Naive thymus-derived CD4-positive, alpha-beta T cell (primary cell): ENCODE results near the gene TSHZ2. TPM values are rescaled to one million over a fixed set of nuclear protein-coding genes. Genes with fewer than 3 reads are reported as not detected.

Experiments
- ATAC-seq: fragments of 150-1000 bp; cut with Tn5 transposase; 2 replicates; pipeline ENCODE4 v1.10.0; 2021; ENCODE audit warnings: mild to moderate bottlenecking, moderate library complexity
- CTCF ChIA-PET: fragments of 350-600 bp; sonication (Branson Sonifier 250); formaldehyde crosslinking; loops from one replicate; lab custom pipeline; 2021; ENCODE audit warnings: antibody characterized with exemption; lab: Charles Lee
- POLR2A ChIA-PET: fragments of 350-600 bp; sonication (Branson Sonifier 250); formaldehyde crosslinking; loops from one replicate; lab custom pipeline; 2021; ENCODE audit warnings: antibody characterized with exemption, inconsistent platforms; lab: Charles Lee
- DNase-seq, 9 donors: peaks; one replicate each; pipeline versions ENCODE4 v3.0.0 to v3.0.0-alpha.2; 2020 to 2022; ENCODE audit warnings: mixed read lengths in 1 of 9
- H3K27ac ChIP-seq: one replicate; pipeline ENCODE4 v1.7.0; 2013; ENCODE audit warnings: mild to moderate bottlenecking, low read depth, low read length, moderate library complexity
- H3K27me3 ChIP-seq, 2 donors: one replicate each; pipeline ENCODE4 v1.7.0; 2013; ENCODE audit warnings: low read length in 2 of 2, mild to moderate bottlenecking in 2 of 2, moderate library complexity in 2 of 2; ENCODE audit not compliant: control insufficient read depth in 2 of 2, insufficient read depth in 2 of 2
- H3K36me3 ChIP-seq, 3 experiments: 1 replicate in 2 of 3; 2 replicates in 1 of 3; pipeline ENCODE4 v1.7.0; 2013; ENCODE audit warnings: low read length in 3 of 3, mild to moderate bottlenecking in 3 of 3, moderate library complexity in 1 of 3; ENCODE audit not compliant: insufficient read depth in 3 of 3, control insufficient read depth in 2 of 3
- H3K4me1 ChIP-seq, 2 donors: one replicate each; pipeline ENCODE4 v1.7.0; 2013; ENCODE audit warnings: low read length in 2 of 2, mild to moderate bottlenecking in 2 of 2, moderate library complexity in 1 of 2; ENCODE audit not compliant: control insufficient read depth in 2 of 2, insufficient read depth in 2 of 2
- H3K4me3 ChIP-seq: 2 replicates; pipeline ENCODE4 v1.7.0; 2013; ENCODE audit warnings: mild to moderate bottlenecking, low read length
- H3K9me3 ChIP-seq, 3 experiments: 1 replicate in 2 of 3; 2 replicates in 1 of 3; pipeline ENCODE4 v1.7.0; 2013; ENCODE audit warnings: low read length in 3 of 3; ENCODE audit not compliant: control insufficient read depth in 2 of 3
- H3K27ac Mint-ChIP-seq, 9 donors: one replicate each; pipeline ENCODE4 v1.8.0; 2020 to 2022; ENCODE audit warnings: mixed read lengths in 9 of 9, mild to moderate bottlenecking in 8 of 9, moderate library complexity in 5 of 9, inconsistent platforms in 2 of 9
- H3K27me3 Mint-ChIP-seq, 5 donors: one replicate each; pipeline ENCODE4 v1.8.0; 2021 to 2022; ENCODE audit warnings: mixed read lengths in 5 of 5, mild to moderate bottlenecking in 1 of 5
- H3K36me3 Mint-ChIP-seq, 5 donors: one replicate each; pipeline ENCODE4 v1.8.0; 2020 to 2022; ENCODE audit warnings: mixed read lengths in 5 of 5, mild to moderate bottlenecking in 3 of 5, inconsistent platforms in 1 of 5
- H3K4me1 Mint-ChIP-seq, 7 donors: one replicate each; pipeline ENCODE4 v1.8.0; 2020 to 2022; ENCODE audit warnings: mixed read lengths in 7 of 7, mild to moderate bottlenecking in 3 of 7, inconsistent platforms in 1 of 7
- H3K4me3 Mint-ChIP-seq, 10 donors: one replicate each; pipeline ENCODE4 v1.8.0; 2020 to 2022; ENCODE audit warnings: mild to moderate bottlenecking in 10 of 10, mixed read lengths in 10 of 10, moderate library complexity in 6 of 10, inconsistent platforms in 2 of 10
- H3K9me3 Mint-ChIP-seq, 11 donors: one replicate each; pipeline ENCODE4 v1.8.0; 2020 to 2022; ENCODE audit warnings: mixed read lengths in 11 of 11, mild to moderate bottlenecking in 4 of 11, inconsistent platforms in 1 of 11, moderate library complexity in 1 of 11
- intact Hi-C, 2 donors: fragments of 100-400 bp; cut with micrococcal nuclease; formaldehyde crosslinking; loops; one replicate each; pipeline ENCODE4 v1.15.1; 2023
- polyA plus RNA-seq, 2 donors: library from polyadenylated mRNA; unstranded; fragments of 300-500 nt; fragmentation: Illumina TruSeq; gene quantifications; one replicate each; pipeline ENCODE4 v1.2.3, GENCODE V29; 2021
- total RNA-seq, 6 experiments: library from RNA in 5 of 6; stranded (reverse) in 5 of 6; gene quantifications; 1 replicate in 5 of 6; 2 replicates in 1 of 6; pipeline ENCODE4 v1.2.3 and lab custom pipeline; 2021 to 2026

TSHZ2 gene
- total and polyA plus RNA-seq, 7 experiments from 2014 or later = 6.0 to 84.5 (median 42.5) TPM

GRCh38 chr20:53278555-53278954, 306.4 kb downstream of the TSHZ2 start:
- no peaks in the 10 kb centered on the region for H3K27me3 ChIP-seq
- peaks cover 0 to 3% (median 0%) of the 10 kb centered on the region in 11 donors for H3K9me3 Mint-ChIP-seq
- DNase-seq (no peak), ATAC-seq (no peak)
- H3K27me3 Mint-ChIP-seq = no peaks in the 10 kb centered on the region
- no peaks in the 10 kb centered on the region for H3K4me1 ChIP-seq
- no peak overlapping the region for H3K4me3 Mint-ChIP-seq
- H3K27ac Mint-ChIP-seq = no peak overlapping the region
- H3K36me3 Mint-ChIP-seq = peaks cover 3 to 47% (median 13%) of the 10 kb centered on the region in 5 donors
- ChIA-PET POLR2A (interaction anchor here (1.3 kb wide), 1 partner anchor 11 kb away, joined by 4 read pairs; no protein-coding TSS in a partner anchor), CTCF (no interaction called here)
- H3K4me1 Mint-ChIP-seq = peaks cover 0 to 8% (median 0%) of the 10 kb centered on the region in 7 donors
- H3K27ac ChIP-seq = no peak overlapping the region
- no peaks in the 10 kb centered on the region for H3K36me3 ChIP-seq
- H3K9me3 ChIP-seq = no peaks in the 10 kb centered on the region
- intact Hi-C loops = no loop called here
- no peak overlapping the region for H3K4me3 ChIP-seq

GRCh38 chr20:53279735-53280134, 307.6 kb downstream of the TSHZ2 start:
- Mint-ChIP-seq H3K4me3 (no peak overlapping the region), H3K36me3 (peaks cover 4 to 44% (median 17%) of the 10 kb centered on the region in 5 donors), H3K4me1 (peaks cover 0 to 8% (median 0%) of the 10 kb centered on the region in 7 donors), H3K27me3 (no peaks in the 10 kb centered on the region), H3K9me3 (peaks cover 0 to 3% (median 0%) of the 10 kb centered on the region in 11 donors), H3K27ac (no peak overlapping the region)
- Histone ChIP-seq H3K36me3 (no peaks in the 10 kb centered on the region), H3K9me3 (no peaks in the 10 kb centered on the region), H3K4me3 (no peak overlapping the region), H3K27ac (no peak overlapping the region), H3K27me3 (no peaks in the 10 kb centered on the region), H3K4me1 (no peaks in the 10 kb centered on the region)
- intact Hi-C loops = no loop called here
- DNase-seq (no peak), ATAC-seq (no peak)
- ChIA-PET POLR2A (interaction anchor here (1.3 kb wide), 1 partner anchor 10 kb away, joined by 4 read pairs; no protein-coding TSS in a partner anchor), CTCF (no interaction called here)

- Histone ChIP-seq H3K4me1 (no peaks in the 10 kb centered on the region), H3K27ac (no peak overlapping the region), H3K27me3 (no peaks in the 10 kb centered on the region), H3K36me3 (no peaks in the 10 kb centered on the region), H3K9me3 (no peaks in the 10 kb centered on the region), H3K4me3 (no peak overlapping the region)
- peaks cover 0 to 3% (median 0%) of the 10 kb centered on the region in 11 donors for H3K9me3 Mint-ChIP-seq
- peaks cover 3 to 43% (median 15%) of the 10 kb centered on the region in 5 donors for H3K36me3 Mint-ChIP-seq
- ATAC-seq = no peak
- no peak overlapping the region for H3K4me3 Mint-ChIP-seq
- no peak overlapping the region for H3K27ac Mint-ChIP-seq
- ChIA-PET POLR2A (no interaction called here), CTCF (no interaction called here)
- no peaks in the 10 kb centered on the region for H3K27me3 Mint-ChIP-seq
- H3K4me1 Mint-ChIP-seq = peaks cover 0 to 8% (median 0%) of the 10 kb centered on the region in 7 donors
- no peak for DNase-seq
- intact Hi-C loops = no loop called here
These were observed 309.5 kb downstream of the TSHZ2 start for GRCh38 chr20:53281557-53282117.

GRCh38 chr20:53282217-53282955, 310.2 kb downstream of the TSHZ2 start:
- Mint-ChIP-seq H3K27me3 (peaks cover 0 to 2% (median 0%) of the 10 kb centered on the region in 5 donors), H3K36me3 (peaks cover 3 to 42% (median 15%) of the 10 kb centered on the region in 5 donors), H3K9me3 (peaks cover 0 to 3% (median 0%) of the 10 kb centered on the region in 11 donors), H3K4me1 (peaks cover 0 to 8% (median 0%) of the 10 kb centered on the region in 7 donors), H3K4me3 (no peak overlapping the region), H3K27ac (no peak overlapping the region)
- no peak overlapping the region for H3K27ac ChIP-seq
- no peaks in the 10 kb centered on the region for H3K27me3 ChIP-seq
- CTCF ChIA-PET = interaction anchor here (0.6 kb wide), 1 partner anchor 1139 kb away, joined by 3 read pairs; no protein-coding TSS in a partner anchor
- no peaks in the 10 kb centered on the region for H3K9me3 ChIP-seq
- no peak overlapping the region for H3K4me3 ChIP-seq
- ATAC-seq (no peak), DNase-seq (no peak)
- intact Hi-C loops = no loop called here
- no peaks in the 10 kb centered on the region for H3K4me1 ChIP-seq
- POLR2A ChIA-PET = no interaction called here
- H3K36me3 ChIP-seq = no peaks in the 10 kb centered on the region

GRCh38 chr20:53283011-53283410, 310.9 kb downstream of the TSHZ2 start:
- H3K4me3 ChIP-seq = no peak overlapping the region
- H3K4me3 Mint-ChIP-seq = no peak overlapping the region
- intact Hi-C loops = no loop called here
- H3K27me3 ChIP-seq = no peaks in the 10 kb centered on the region
- H3K9me3 Mint-ChIP-seq = peaks cover 0 to 3% (median 0%) of the 10 kb centered on the region in 11 donors
- ChIA-PET CTCF (no interaction called here), POLR2A (no interaction called here)
- H3K4me1 Mint-ChIP-seq = peaks cover 0 to 5% (median 0%) of the 10 kb centered on the region in 7 donors
- no peaks in the 10 kb centered on the region for H3K36me3 ChIP-seq
- H3K9me3 ChIP-seq = no peaks in the 10 kb centered on the region
- no peaks in the 10 kb centered on the region for H3K4me1 ChIP-seq
- peaks cover 3 to 37% (median 15%) of the 10 kb centered on the region in 5 donors for H3K36me3 Mint-ChIP-seq
- DNase-seq (no peak), ATAC-seq (no peak)
- no peak overlapping the region for H3K27ac ChIP-seq
- no peak overlapping the region for H3K27ac Mint-ChIP-seq
- peaks cover 0 to 3% (median 0%) of the 10 kb centered on the region in 5 donors for H3K27me3 Mint-ChIP-seq

- Mint-ChIP-seq H3K9me3 (no peaks in the 10 kb centered on the region), H3K4me1 (peaks cover 0 to 7% (median 0%) of the 10 kb centered on the region in 7 donors), H3K27ac (no peak overlapping the region), H3K36me3 (peaks cover 0 to 32% (median 15%) of the 10 kb centered on the region in 5 donors), H3K27me3 (peaks cover 0 to 3% (median 0%) of the 10 kb centered on the region in 5 donors), H3K4me3 (no peak overlapping the region)
- Histone ChIP-seq H3K27me3 (no peaks in the 10 kb centered on the region), H3K9me3 (no peaks in the 10 kb centered on the region), H3K36me3 (no peaks in the 10 kb centered on the region), H3K4me3 (no peak overlapping the region), H3K27ac (no peak overlapping the region), H3K4me1 (no peaks in the 10 kb centered on the region)
- intact Hi-C loops = no loop called here
- ATAC-seq (no peak), DNase-seq (no peak)
- ChIA-PET CTCF (no interaction called here), POLR2A (no interaction called here)
These were observed 311.4 kb downstream of the TSHZ2 start for GRCh38 chr20:53283597-53283996.
